Fibroblast of villous mesenchyme (primary cell): ENCODE data around the gene ANKS1A. TPM values are rescaled to one million over a fixed set of nuclear protein-coding genes. Genes with fewer than 3 reads are reported as not detected.
"Not testable (repeated sequence)": the region's sequence is repeated elsewhere in the genome, so short reads cannot be mapped to it uniquely, and the experiment has no call there.

ENCODE experiments used
- DNase-seq: peaks from one replicate; pipeline ENCODE4 v3.0.0-alpha.2; 2010; ENCODE audit warnings: low read depth
- H3K4me3 ChIP-seq: 2 replicates; pipeline ENCODE4 v1.5.1; 2011; ENCODE audit warnings: low read depth, mild to moderate bottlenecking, low read length
- total RNA-seq: library from RNA; depleted of rRNA; stranded (reverse); fragments of >200 nt; gene quantifications from 2 replicates; pipeline ENCODE4 v1.2.3, GENCODE V29; 2012
- TF ChIP-seq, protein P1 (sequence below): IDR thresholded peaks from 2 replicates; pipeline ENCODE4 v1.5.1; 2012; ENCODE audit warnings: low read depth, mild to moderate bottlenecking, low read length; ENCODE audit not compliant: insufficient read depth

The ANKS1A gene
- total RNA-seq, 1 donor = 12.5 TPM

DNA sequence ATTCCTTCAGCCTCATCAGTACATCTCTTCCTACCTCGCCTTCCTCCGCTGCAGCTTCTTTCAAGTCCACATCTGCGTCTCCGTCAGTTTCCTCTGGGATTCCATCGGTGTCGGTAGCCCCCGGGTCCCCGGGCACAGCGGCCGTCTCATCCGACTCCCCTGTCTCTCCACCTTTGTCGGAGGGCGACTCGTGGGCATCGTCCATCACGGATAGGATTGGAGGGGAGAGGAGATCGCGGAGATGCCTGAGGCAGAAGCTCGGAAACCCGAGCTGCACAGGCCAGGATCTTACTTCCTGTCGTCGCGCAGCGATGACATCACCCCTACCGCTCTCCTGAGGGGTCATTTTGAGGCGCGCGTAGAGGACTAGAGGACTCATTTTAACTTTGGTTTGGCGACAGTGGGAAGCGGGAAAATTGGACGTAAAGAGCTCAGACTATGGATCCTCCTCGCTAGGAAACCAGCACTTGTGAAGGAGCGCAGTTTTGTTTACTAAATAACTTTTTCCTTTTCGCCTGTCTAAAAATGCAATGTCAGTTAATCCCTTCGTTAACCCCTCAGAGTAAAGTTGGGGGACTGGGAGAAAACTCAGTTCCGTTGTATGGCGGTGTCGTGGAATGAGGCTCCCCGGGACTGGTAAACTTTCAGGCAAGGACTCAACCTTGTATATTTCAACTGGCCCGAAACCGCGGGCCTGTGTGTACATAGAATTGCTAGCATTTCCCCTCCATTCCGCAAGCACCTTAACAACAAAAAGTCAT lies 1.1 kb upstream of the ANKS1A start, which contains the start of gene TAF11:
TAF11 (minus strand) TSS at position 290 of the 761 bp plus-strand sequence; CDS start at position 205, 85 bp downstream.
- TF ChIP-seq, protein P1, sequence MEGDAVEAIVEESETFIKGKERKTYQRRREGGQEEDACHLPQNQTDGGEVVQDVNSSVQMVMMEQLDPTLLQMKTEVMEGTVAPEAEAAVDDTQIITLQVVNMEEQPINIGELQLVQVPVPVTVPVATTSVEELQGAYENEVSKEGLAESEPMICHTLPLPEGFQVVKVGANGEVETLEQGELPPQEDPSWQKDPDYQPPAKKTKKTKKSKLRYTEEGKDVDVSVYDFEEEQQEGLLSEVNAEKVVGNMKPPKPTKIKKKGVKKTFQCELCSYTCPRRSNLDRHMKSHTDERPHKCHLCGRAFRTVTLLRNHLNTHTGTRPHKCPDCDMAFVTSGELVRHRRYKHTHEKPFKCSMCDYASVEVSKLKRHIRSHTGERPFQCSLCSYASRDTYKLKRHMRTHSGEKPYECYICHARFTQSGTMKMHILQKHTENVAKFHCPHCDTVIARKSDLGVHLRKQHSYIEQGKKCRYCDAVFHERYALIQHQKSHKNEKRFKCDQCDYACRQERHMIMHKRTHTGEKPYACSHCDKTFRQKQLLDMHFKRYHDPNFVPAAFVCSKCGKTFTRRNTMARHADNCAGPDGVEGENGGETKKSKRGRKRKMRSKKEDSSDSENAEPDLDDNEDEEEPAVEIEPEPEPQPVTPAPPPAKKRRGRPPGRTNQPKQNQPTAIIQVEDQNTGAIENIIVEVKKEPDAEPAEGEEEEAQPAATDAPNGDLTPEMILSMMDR = no peak
- DNase-seq = peak; percentile 97
- H3K4me3 ChIP-seq = peak within 1 kb of the TSS; percentile 99

DNA sequence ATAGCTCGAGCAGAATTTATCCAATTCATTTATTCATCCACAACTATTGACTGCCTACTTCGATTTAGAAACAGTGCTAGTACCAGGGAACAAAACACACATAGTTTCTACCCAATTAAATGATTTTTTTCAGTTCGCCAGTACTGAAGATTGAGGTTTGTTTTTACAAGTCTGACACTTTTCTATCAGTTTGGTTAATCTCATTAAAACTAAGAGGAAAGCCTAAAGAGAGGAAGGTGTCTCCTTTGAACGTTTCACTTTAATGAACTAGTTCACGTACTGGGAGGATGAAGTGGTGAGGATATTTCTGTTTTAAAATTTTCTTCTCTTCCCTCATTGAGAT lies 570 bp upstream of the ANKS1A start:
- DNase-seq = no peak
- H3K4me3 ChIP-seq = peak overlapping the region; percentile 99
- TF ChIP-seq, protein P1 = no peak

DNA sequence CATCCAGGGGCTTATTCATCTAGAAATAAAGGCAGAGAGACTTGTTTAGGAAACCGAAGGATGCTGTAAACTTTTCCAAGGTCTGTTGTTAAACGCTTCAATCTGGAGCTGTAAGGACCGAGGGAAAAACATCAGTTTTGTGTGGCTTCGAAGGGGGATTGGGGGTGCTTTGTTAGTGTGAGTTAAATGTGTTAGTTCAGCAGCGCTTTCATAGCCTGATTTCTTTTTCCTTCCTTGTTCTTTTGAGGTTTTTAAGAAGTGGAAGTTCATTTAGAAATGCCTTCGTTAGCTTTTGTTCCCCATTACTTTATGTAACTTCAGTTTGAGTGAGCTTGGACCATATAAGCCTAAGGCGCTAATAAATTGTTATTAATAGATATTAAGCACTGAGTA lies 1.5 kb downstream of the ANKS1A start:
- TF ChIP-seq, protein P1 = no peak
- peak overlapping the region; percentile 99 for H3K4me3 ChIP-seq
- no peak for DNase-seq

DNA sequence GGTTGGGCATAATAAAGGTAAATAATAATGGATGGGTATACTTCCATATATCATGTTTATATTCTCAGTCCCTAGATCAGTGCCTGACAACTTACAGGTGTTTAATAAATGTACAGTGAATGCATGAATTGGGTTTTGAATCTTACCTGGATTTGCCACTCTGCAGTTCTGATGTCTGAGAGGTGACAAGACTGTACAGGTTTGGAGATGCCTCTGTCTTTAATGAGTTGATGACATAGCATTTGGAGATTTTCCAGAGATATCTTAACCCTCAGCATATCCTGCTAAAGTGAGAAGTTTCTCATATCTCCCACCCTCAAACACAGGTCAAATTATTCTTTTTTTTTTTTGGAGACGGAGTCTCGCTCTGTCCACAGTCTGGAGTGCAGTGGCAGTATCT lies 2.2 kb downstream of the ANKS1A start:
- no peak for DNase-seq
- TF ChIP-seq, protein P1 = no peak
- H3K4me3 ChIP-seq = no peak overlapping the region

DNA sequence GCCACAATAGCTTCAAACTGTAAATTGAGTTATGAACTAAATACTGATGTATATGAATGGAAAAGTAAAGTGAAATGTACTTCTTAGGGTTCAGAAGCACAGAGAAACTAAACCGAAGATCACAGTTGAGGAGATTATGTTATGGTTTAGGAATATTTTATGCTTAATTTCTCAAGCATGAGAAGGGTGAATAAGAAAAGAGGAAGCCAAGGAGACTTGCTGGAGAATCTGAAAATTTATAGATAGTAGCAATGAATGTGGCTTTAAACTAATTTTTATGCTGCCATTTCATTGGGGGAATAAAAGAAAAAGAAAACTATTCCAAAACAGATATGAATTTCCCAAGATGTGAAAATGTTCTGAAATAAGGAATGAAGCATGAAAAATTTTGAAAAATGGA lies 5.6 kb downstream of the ANKS1A start:
- TF ChIP-seq, protein P1 = no peak
- no peak overlapping the region for H3K4me3 ChIP-seq
- DNase-seq = no peak

DNA sequence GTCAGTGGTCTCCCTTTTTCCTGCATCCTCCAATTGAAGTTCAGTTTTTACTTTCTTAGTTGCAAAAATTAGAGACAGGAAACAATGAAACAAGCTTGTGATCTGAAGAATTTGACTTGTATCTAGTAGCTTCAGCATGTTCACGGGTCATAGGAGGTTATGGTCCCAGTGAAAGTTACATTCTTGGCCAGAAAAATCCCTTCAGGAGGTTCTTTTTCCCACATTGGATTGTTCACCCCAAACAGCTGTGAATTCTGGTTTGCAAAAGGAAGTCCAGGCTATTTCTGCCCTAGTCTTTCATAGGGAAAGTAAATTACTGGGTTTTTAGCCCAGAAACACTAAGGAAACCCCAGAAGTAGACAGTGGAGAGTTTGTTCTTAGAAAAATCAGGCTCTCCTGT lies 8.1 kb downstream of the ANKS1A start:
- H3K4me3 ChIP-seq = no peak overlapping the region
- DNase-seq = no peak
- TF ChIP-seq, protein P1 = no peak

DNA sequence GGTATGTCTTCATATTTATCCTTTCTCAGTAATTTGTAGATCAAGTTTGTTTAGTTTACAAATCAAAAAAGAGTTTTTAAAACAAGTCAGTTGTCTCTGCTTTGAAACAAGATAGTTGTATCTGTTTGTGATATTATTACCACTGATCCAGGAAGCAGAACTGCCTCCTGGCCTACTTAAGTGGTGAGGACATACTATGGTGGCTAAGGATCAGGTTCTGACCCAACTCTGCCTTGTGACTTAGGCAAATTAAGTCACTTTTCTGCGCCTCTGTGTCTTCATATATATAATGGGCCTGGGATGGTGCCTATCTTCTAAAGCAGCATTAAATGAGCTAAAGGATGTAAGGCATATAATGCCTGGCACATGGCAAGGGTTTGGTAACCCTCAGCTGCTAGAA lies 8.7 kb downstream of the ANKS1A start:
- TF ChIP-seq, protein P1 = no peak
- DNase-seq = no peak
- no peak overlapping the region for H3K4me3 ChIP-seq

DNA sequence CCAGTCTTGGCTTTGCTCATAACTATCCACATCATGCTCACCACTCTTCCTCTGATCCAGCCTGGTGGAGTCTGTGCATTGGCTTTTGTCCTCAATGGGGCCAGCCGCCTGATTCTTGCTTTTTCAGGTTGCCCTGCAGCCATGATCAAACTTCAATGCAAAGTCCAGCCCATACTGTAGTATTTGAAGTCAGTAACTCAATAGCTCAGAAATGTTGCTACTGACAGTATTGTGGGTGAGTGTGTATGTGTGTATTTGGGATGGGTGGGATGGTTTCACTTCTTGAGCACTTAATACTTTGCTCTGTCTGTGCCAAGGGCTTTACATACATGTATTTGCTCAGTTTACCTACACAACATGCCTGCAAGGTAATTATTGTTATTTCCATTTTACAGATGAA lies 10.7 kb downstream of the ANKS1A start:
- not testable (repeated sequence) for DNase-seq, H3K4me3 ChIP-seq
